ENCODE measurements around the gene ABR.

DNA sequence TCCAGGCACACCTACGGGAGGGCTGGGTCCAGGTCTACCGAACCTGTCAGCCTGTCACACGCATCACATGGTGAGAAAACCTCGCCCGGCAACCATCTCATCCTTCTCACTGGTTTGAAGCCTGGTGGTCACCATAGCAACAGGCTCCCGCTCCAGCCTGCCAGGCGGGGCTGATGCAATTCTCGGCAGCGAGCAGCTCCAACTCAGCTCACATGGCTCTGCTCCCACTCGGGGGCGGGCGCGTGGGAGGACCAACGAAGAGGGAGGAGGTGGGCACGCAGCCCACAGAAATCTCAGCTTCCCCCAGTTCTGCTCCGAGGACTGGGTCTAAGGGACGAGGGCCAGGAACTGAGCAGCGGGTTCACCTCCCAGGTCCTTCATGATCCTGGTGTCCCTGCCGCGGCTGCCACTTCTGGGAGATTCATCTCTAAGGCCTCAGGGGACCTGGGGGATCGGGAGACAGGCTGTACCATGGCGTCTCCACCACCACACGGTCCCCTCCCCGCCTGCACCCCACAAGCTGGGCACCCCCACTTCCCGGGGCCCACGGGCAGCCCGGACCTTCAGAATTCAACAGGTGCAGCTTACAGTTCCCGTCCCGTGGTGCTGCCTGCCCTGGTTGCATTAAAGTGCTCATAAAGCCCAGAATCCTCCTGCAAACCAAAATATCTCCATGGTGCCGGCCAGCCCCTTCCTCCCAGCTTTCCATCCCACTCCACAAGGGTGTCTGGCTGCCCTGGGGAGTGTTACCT is 25.8 kb downstream of the ABR start:
- TF ChIP-seq POLR2AphosphoS5 (IDR thresholded peaks at IDR 0.05) (no peak), POLR2A (IDR thresholded peaks at IDR 0.05) (no peak)

Data from transverse colon (tissue), 3 donors.